IPS-11a (cell line): ENCODE measurements around the gene HS6ST2.

ENCODE experiments used
- H3K4me3 ChIP-seq: one replicate; pipeline ENCODE4 v1.5.1; 2013; ENCODE audit warnings: low read depth, low read length, control low read depth

Gene HS6ST2

GRCh38 chrX:132689612-132690563 lies 268.5 kb downstream of the HS6ST2 start:
- no peak overlapping the region for H3K4me3 ChIP-seq

GRCh38 chrX:132685276-132685675 lies 273.2 kb downstream of the HS6ST2 start:
- H3K4me3 ChIP-seq, result no peak overlapping the region

- no peak overlapping the region for H3K4me3 ChIP-seq
Observed at GRCh38 chrX:132677233-132677716, 281.2 kb downstream of the HS6ST2 start.

DNA sequence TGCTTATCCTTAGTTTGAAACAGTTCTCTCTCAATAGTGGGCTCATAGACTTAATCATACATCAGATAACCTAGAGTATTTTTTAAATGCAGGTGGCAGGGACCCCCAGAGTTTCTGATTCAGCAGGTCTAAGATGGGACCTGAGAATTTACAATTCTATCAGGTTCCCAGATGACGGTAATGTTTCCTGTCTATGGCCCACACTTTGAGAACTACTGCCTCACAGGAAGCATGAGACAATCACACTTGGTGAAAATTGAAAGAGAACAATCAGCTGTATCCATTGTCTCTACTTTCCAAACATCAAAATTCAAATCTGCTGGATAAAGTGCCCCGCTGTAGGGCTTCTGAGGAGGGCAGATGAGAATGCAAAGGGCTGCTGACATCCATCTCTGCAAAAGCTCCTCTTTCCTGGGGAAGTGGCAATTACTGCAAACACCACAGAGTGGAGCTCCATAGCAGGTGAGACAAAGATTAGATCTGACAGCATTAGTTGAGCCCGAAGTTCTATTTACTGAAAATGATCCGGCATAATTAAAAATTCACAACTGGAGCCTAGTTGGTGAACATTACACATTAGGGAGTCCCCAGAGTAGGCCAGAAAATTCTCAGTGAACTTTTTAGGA lies 281.8 kb downstream of the HS6ST2 start:
- no peak overlapping the region for H3K4me3 ChIP-seq

DNA sequence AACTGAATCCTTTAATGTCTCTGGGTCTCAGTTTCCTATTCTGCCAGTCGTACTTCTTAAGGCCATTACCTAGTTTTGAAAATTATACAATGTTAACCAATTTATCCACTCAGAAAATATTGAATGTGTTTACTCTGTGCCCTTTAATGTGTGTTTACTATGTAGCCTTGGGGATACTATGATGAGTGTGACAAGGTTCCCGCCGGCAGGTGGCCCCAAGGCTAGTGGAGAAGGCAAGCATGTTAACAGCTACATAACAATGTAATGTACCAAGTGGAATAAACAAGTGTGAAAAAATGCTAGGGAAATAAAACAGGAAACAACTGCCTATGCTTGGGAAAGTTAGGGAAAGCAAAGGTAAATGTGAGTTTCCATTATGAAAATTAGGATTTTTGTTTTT lies 282.3 kb downstream of the HS6ST2 start:
- H3K4me3 ChIP-seq, result no peak overlapping the region

DNA sequence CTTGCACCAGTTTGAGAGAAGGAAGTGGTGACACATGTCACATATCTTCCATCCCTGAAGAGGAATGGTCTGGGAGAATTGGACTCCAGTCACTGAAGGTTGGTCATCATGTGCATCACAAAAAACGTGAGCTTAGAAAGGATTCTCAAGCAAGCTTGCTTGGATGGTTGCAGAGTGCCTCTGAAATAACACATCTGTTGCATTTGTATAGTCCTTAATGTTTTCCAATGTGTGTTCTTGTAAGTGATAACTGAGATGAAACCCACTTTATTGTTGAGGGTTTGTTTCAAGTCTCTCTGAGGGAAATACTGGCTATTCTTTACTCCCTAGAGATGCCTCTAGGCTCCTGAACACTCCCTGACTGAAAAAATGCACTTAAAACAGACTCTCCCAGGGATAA lies 285.1 kb downstream of the HS6ST2 start:
- H3K4me3 ChIP-seq, result no peak overlapping the region

- no peak overlapping the region for H3K4me3 ChIP-seq
Observed at GRCh38 chrX:132671229-132671641, 287.2 kb downstream of the HS6ST2 start.

DNA sequence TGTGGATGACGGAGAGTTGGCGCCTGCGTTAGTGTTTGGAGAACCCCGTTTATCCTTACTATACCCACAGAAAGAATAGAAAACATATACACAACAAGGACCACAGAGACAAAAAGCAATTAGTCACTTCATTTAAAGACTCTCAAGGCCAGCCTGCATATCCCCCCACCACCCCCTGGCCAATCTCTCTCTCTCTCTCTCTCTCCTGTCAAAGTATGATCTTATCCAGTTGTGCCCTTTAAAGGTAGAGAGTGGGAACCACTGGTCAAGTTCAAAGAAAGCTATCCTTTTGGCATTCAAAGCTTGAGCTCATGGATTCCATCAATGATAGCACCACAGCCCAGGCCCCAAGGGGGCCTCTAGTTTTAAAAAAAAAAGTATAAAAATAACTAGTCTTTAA lies 289.3 kb downstream of the HS6ST2 start:
- no peak overlapping the region for H3K4me3 ChIP-seq

DNA sequence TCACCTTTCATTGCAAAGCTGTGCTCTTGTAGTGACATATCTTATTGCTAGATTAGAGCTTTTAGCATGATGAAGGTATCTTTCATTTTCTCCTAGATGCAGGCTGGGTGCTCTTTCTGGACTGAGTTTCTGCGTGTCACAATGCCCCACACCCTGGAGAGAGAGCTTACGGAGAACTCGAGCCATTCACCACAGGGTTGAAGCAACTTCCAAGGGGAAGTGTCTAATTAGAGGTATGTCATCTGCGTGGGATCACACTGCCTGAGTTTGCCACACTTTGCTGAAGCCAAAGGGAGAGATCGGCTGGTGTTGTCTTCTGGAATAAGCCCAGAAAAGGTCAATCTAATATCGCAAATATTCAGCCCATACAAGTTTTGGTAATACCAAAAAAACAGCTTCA lies 290.3 kb downstream of the HS6ST2 start:
- no peak overlapping the region for H3K4me3 ChIP-seq

- H3K4me3 ChIP-seq, result no peak overlapping the region
Observed at GRCh38 chrX:132665676-132666075, 292.8 kb downstream of the HS6ST2 start.

DNA sequence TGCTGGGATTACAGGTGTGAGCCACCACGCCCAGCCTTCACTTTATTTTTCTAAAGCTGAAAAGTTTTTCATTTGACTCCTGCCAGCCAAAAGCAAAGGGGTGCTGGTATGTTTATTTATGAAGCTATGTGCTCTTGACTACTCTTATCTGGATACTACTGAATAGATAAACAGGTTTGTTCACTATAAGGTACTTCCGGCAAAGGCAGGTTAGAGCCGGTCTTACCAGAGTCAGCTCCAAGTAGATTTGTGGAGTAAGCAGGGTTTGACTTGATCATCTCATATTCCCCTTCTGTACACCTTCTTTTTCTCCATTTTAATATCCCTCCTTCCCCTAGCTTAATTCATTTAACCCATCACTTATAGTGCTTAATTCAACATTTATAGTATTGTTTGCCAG lies 294.2 kb downstream of the HS6ST2 start:
- H3K4me3 ChIP-seq, result no peak overlapping the region

DNA sequence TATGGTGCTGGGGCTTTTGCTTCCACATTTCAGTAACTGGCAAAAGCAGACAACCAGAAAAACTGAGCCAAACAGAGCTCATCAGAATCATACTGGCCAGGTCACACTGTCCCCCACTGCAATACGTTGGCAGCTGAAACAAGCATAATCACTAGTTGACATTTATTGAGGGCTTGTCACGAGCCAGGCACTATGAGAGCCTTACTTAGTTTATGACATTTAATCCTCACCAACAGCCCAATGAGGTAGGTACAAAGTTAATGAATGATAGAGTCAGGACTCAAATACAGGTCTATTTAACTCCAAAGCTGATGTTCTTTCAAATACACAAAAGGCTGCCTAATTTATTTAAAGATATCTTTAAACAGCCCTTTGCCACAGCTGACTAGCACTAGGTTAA lies 295.6 kb downstream of the HS6ST2 start:
- H3K4me3 ChIP-seq, result no peak overlapping the region

- H3K4me3 ChIP-seq, result no peak overlapping the region
Observed at GRCh38 chrX:132657876-132658275, 300.6 kb downstream of the HS6ST2 start.

DNA sequence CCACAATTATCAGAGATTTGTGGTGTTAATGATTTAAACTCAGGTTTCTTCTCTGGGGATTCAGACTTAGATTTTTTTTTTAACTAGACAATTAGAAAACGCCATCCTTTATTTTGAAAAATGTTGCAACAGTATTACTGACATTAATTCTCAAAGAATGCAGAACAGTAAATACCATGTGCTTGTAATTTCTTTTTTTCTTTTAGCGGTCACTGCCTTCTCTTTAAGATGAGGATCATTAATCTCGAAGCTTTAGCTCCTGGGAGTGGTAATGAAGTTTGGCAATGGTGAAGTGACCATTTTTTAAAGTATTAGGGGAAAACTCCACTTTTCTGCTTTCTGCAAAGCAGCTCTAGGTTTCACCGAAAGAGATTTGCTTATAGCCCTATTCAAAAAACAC lies 305.6 kb downstream of the HS6ST2 start:
- H3K4me3 ChIP-seq, result no peak overlapping the region

DNA sequence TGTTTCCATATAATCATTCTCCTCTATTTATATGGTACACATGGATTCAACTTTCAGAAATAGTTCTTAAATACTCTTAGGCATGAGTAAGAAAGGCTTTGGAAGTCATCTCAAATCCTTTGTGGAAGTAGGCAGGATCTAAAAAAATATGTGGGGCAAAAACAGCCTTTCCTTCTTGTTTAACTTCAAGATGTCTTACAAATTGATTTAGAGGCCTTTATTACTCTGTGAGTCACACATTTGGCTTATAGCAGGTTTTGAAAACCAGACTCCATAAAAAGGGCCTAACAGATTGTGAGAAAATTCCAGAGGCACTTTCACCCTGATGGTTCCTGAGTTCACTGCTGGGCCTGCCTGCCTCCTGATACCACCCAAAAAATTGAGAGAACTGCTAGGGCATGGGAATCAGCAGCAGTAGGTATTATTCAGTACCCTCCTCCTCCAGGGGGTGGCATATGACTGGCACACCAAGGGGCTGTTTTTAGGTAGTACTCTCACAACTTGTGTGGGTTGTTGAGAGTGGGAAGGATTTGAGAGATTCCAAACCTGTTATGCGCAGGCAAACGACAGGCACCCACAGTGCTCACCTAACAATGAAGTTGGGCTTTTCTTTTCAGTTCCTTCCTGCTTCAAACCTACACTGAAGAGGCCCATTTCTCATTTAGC lies 306.9 kb downstream of the HS6ST2 start:
- H3K4me3 ChIP-seq, result no peak overlapping the region

DNA sequence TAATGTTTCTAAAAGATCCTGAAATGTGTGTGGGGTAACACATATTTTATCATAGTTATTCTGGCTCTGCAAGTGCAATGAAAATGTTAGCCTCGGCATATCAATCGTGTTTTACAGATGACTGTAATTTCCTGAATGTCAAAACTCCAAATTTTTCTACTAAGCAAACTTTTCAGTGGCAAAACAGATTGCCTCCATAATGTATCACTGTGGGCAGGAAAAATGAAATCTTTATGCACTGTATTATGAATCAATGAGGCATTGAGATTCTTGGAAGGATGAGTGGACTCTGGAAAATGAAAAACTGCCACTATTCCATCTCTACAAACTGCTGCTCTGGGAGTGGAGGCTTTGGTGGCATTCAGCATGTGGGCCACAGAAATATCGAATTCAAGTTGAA lies 309.5 kb downstream of the HS6ST2 start:
- no peak overlapping the region for H3K4me3 ChIP-seq

- H3K4me3 ChIP-seq, result no peak overlapping the region
Observed at GRCh38 chrX:132639446-132639845, 319.0 kb downstream of the HS6ST2 start.

- H3K4me3 ChIP-seq, result no peak overlapping the region
Observed at GRCh38 chrX:132638313-132638712, 320.1 kb downstream of the HS6ST2 start.

DNA sequence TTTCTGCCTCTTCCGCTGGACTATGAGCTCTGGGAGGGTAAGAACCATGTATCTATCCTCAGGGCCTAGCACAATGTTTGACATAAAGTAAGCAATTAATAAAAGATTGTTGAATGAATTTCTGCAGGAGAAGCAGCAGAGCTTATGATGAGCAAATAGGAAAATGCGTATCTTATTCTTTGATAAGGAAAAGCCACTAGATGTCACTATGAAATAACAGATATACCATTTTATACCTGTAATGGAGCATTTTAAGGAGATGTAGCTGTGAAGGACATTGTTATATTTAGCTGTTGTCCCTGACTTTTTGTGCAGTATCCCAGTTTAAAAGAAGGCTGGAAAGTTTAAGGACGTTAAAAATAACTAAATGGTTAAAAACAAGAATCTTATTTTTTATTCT lies 322.3 kb downstream of the HS6ST2 start:
- H3K4me3 ChIP-seq, result no peak overlapping the region

GRCh38 chrX:132634521-132634920 lies 323.9 kb downstream of the HS6ST2 start:
- no peak overlapping the region for H3K4me3 ChIP-seq

GRCh38 chrX:132631579-132632232 lies 326.7 kb downstream of the HS6ST2 start:
- no peak overlapping the region for H3K4me3 ChIP-seq
